ENCODE measurements around the gene AKT1S1. TPM values are rescaled to one million over a fixed set of nuclear protein-coding genes. Genes with fewer than 3 reads are reported as not detected.

Gene AKT1S1
- total RNA-seq, 1 donor = 10.0 TPM

DNA sequence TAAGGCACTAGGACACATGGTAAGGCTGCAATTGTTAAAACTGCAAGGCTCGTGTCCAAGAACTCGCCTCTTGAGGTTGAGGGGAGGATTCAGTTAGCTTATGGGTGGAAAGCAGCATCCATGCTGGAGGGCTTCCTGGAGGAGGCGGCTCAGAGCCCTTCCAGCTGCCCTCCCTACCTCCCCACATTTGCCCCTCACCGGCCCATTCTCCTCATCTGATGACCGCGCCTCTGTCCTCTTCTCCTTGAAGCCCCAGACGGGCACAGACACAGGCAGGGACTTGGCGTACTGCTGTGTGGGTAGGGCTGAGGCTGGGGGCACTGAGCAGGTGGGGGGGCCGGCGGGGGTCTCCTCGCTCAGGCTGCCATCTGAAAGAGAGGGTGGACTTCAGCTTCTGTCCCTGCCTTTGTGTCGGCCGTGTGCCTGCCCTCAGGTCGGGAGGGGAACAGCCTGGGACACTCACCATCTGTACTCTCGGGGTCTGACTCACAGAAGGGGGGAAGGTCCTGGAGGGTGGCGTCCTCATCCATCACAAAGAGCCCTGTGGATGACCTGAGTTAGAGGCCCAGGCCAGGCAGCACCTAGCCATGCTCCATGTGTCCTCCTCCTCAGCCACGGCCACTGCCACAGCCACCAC is 5.7 kb downstream of the AKT1S1 start:
- no peak for DNase-seq (ENCODE audit: low read depth in 2 of 3, low spot score in 2 of 3)

DNA sequence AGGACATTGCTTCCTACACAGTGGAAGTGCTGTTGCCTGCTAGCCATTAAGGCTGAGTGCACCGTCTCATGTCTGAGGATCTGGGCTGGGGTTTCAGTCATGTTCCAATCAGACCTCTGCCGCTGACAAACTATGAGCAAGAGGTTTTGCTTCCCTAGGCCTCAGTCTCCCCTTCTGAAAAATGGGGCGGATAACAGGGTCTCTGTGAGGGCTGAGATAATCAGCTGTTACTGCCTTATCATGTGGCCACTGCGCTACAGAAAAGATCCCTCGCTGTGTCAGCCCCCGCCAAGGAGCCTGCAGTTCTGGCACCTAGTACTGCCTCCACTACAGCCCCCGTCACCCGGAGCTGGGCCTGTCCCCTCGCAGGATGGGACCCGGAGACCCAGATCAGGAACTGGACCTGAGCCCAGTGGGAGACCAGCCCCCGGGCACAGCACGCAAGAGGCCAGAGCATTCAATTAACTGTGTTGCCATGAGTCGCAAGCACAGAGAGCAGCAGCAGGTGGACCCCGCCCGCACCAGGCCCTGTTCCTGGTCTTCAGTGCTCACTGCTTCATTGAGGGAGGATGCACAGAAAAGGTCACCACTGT is 6.8 kb downstream of the AKT1S1 start:
- DNase-seq (ENCODE audit: low read depth in 2 of 3, low spot score in 2 of 3) = no peak

DNA sequence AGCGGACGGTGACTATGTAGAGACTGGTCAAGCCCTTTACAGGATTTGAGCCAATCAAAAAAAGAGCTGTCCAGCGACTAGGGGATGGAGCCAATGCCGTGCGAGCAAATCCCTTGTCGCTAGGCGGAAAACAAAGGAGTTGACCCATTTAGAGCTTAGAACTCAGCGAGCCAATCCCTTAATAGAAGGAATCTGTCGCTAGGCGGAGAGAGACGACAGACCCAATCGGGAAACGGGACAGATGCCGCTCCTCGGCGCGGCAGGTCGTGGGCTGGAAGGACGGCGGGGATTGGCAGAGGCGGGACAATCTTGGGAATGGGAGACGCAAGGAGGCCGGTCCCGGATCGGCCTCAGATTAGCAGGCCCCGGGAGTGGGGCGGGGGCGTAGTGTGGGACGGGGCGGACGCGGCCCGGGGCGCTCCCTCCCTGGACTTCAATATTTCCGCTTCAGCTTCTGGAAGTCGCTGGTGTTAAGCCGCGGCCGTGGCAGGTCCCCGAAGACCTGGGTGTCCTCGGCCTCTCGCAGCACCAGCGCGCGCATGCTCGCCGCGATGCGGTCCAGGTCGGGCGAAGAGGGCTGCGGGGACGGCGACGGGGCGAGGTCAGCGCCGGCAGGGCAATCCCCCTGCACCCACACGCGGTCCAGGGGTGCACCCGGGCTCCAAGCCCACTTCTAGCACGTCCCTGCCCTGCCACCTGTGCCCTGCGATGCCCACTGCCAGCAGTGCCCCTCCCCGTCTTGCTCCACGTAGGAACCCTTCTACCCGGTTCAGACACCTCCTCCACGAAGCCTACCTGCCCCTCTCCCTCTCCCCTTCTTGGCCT is 7.5 kb downstream of the AKT1S1 start:
- peak; percentile 87 to 100 (median 98) for DNase-seq (ENCODE audit: low read depth in 2 of 3, low spot score in 2 of 3)

DNA sequence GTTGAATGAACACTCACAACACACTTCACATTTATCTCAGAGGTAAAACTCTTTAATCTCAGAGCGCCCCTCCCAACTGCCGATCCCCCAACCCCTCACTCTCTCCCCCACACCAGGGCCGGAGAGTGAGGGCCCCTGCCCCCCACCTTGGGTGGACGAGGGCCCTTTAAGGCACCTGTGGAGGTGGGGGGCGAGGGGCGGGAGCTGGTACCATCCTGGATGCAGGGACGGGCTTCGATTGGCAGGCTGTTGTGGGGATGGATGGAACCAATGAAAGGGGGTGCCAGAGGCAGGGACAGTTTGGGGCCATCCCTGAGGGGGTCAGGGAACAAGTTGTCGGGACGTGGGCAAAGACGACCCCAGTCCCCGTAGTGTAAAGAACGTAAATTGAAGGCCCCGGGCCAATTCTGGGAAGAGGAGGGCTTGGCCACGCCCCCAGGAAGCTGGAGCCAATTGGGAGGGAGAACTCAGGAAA is 8.1 kb downstream of the AKT1S1 start:
- DNase-seq (ENCODE audit: low read depth in 2 of 3, low spot score in 2 of 3) = no peak

DNA sequence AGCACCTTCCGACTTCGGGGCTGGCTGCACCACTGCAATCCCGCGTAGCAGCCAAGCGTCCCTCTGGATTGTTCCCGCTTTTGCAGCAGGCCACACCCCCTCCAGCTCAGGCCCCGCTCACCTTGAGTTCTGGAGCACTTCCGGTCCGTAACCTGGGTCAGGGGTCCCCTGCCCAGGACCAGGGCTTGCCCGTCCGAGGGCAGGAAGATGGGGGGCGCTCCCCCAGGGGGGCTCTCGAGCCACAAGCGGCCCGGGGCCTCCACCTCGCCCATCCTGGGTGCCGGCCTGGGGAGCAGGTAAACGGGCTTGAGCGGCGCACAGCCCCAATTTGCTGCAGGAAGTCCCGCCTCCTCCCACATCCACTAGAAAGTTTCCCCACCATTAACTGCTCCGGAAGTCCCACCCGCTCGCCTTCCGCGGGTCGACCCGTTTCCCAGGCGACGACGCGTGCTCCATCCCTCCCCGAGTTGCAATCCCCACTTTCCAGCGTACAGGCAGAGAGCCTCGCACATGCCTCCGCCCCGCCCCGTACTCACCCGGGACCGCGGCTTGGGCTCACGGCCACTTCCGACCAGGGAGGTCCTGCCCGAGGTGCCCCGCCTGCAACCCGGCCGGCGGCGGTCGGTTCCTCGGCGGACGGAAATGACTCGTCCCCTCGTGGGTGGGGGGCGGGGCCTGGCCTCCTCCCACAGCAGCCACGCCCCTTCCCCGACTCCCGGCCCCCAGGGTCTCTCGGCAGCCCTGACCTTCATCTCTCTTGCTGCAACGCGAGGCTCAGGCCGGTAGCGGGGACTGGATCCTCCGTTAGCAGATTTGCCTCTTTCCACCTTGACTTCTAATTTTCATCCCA is 10.0 kb downstream of the AKT1S1 start, which contains the start of gene PNKP:
Gene PNKP, minus strand, starts transcription at position 644 of the 850 bp plus-strand sequence. Its CDS starts 372 bp downstream, at position 272.
- peak; percentile 79 to 95 (median 88) for DNase-seq (ENCODE audit: low read depth in 2 of 3, low spot score in 2 of 3)

DNA sequence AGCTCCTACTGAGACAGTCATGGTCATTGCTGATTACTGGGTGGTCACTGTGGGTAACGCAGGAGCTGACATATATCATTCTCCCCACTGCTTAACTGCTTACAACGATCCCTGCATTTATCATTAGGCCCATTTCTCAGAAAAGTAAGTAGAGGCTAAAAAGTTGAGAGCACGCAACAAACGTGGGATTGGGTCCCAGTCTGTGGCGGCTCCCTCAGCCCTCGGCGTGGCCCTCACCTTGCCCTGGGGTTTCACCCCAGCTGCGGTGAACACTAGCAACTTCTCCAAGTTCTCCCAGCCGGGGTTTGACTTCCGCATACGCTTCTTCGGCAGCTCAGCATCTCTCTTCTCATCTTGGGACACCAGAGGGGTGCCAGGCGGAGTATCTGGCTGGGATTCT is 12.3 kb downstream of the AKT1S1 start:
- no peak for DNase-seq (ENCODE audit: low read depth in 2 of 3, low spot score in 2 of 3)

DNA sequence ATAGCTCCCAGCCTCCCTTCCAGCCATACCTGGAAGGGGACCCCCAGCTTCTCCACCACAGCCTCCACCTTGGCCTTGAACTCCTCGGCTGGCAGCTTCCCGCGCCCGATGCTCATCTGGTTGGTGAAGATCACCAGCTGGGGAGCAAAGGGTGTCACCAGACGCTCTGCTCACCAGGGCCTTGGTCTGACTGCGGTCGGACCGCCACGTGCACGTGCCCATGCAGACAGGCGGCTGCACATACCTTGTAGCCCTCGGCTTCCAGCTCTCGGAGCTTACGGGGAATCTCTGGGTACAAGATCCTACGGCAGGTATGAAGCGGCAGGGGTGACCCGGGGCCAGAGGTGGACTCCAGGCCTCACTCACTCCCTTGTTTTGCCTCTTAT is 13.2 kb downstream of the AKT1S1 start:
- no peak for DNase-seq (ENCODE audit: low read depth in 2 of 3, low spot score in 2 of 3)

DNA sequence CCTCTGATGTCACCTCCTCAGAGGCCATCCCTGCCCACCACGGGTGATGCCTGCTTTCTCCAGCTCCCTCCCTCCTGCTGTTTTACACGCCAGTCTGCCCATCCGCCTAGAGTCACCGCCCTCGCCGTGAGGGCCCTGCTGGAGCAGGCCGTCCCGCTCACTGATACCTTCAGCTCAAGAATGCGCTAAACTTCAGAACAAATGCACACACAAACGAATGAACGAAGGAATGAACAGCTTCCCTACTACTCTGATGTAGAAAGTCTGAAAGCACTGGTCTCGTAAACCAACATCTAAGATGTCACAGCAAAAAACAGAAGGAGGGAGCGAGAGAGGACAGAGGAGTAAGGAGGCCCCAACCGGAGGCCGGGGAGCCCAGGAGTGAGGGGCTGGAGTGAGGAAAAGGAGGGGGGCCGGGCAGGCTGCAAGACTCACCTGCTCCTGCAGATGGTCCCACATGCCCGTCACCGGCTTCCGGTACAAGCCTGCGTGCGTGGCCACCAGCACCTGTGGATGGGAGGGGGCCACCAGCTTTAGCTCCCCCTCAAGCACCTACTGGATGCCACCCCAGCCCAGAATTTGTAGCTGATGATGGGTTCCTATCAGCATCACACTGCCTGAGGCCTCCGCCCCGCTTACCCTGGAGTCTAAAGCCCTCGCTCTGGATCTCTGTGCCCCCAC is 13.8 kb downstream of the AKT1S1 start:
- DNase-seq (ENCODE audit: low read depth in 2 of 3, low spot score in 2 of 3) = no peak

DNA sequence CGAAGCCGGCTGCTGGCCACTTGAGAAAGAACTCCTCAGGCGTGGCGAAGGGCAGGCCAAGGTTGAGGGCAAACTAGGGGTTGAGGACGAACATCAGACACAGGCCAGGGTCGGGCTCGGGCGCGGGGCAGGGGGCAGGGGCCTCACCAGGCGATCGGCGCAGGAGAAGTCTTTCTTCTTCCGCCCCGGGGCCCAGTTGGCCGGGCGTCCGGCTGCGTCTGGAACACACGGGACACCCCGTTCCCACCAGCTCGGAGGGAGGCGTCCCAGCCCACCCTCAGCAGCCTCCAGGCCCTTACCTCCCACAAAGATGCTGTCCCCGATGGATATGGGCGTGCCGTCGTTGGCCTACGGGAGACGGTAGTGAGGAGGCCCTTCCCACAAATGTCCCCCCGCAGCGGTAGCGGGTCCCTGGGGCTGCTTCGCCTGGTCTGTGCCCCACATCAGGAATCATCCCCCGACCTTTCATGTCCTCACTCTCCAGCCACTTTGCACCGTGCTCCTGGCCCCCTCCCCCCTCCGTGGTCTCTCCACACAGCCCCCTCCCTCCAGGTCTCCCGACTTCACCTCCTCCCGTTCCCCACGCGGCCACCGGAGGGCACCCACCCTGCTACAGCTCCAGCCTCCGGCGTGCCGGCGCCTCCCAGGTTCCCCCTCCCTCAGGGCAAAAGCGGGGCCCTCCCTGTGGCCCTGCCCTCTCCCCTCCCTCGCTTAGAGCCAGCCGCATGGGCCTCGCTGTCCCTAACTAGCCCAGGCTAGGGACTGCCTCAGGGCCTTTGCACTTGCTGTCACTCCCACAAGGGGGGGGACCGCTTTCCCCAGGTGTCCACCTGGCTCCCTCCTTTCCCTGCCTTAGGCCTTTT is 14.5 kb downstream of the AKT1S1 start:
- peak in 1 of 3 donors; percentile 31 for DNase-seq (ENCODE audit: low read depth in 2 of 3, low spot score in 2 of 3)

DNA sequence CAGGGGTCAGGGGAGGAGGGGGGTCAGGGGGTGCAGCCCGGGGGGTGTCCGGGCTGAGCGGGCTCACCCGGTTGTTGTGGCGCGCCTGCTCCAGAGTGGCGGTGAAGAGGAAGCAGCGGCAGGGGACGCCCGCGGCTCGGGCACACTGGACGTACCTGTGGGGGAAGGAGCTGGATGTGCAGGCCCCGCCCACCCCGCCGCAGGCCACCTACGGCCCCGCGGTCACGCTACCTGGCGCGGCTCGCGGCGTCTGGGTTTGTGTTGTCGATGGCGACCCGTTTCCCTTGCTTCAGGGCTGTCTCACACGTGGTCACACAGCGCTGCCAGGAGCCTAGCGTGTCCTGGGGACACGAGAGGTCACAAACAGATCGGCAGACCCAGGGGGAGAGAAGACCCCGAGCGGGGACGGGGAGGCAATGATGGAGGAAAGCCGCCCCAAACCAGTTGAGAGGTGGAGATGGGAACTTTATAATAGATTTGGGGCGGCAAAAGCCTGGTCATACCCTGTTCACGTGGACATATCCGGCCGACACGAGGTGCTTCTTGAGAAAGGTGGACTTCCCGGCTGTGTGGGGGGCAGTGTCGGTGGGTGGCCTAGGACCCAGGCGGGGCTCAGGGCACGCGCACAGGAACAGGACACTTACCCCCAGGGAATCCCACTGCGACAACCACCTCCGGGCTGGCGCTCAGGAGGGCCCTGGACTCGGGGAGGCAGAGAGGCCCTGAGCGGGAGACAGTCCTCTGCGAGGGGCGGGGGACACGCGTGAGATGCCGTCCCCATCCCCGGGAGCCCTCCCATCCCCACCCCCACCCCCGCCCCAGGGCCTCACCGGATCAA is 15.4 kb downstream of the AKT1S1 start:
- no peak for DNase-seq (ENCODE audit: low read depth in 2 of 3, low spot score in 2 of 3)

DNA sequence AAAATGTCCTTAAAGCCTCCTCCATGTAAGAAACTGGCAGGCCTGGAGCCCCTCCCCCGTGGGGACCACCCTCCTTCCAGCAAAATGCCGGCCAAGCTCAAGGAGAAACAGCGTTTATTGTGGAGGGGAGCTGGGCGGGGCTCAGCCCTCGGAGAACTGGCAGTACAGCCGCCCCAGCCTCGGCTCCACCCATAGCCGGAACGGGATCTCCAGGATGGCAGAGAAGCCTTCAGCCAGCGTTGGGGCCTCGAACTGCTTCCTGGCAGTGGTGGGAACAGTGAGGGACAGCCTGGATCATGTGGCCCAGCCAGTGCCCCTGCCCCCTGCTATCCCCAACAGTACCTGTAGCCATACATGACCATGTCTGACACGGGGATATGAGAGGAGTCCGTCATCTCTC is 16.0 kb downstream of the AKT1S1 start:
- DNase-seq (ENCODE audit: low read depth in 2 of 3, low spot score in 2 of 3) = no peak

DNA sequence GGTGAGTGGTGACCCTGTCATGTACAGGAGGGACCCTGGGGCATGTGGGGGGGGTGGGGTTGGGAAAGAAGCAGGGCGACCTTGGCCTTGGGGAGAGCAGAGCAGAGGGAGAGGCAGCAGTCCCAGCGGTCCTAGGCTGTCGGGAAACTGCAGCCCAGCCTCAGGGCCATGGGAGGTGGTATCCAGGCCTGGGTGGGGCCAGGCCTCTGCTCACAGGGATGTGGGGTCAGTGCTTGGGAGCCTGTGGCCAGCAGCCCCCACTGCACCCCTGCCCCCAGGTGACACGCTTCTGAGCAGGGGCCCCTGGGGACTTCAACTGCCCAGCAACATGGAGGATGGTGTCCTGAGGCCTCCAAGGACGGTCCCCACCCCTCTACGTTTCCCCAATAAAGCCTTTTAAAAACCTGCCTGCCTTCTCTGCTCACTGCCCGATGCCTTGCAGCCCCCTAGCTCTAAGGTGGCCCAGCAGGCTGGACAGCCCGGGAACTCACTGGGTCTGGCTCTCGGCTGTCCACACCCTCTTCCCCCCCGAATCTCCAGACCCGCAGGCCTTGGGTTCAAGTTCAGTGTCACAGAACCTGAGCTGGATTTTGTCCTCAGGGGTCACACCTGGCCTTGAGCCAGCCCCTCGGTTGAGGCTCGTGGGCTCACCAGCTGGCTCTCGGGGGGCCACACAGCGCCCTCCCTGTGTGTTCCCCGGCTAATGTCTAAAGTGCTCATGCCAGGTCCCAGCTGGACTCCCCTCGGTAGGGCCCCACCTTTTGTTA is 16.6 kb downstream of the AKT1S1 start:
- no peak for DNase-seq (ENCODE audit: low read depth in 2 of 3, low spot score in 2 of 3)

DNA sequence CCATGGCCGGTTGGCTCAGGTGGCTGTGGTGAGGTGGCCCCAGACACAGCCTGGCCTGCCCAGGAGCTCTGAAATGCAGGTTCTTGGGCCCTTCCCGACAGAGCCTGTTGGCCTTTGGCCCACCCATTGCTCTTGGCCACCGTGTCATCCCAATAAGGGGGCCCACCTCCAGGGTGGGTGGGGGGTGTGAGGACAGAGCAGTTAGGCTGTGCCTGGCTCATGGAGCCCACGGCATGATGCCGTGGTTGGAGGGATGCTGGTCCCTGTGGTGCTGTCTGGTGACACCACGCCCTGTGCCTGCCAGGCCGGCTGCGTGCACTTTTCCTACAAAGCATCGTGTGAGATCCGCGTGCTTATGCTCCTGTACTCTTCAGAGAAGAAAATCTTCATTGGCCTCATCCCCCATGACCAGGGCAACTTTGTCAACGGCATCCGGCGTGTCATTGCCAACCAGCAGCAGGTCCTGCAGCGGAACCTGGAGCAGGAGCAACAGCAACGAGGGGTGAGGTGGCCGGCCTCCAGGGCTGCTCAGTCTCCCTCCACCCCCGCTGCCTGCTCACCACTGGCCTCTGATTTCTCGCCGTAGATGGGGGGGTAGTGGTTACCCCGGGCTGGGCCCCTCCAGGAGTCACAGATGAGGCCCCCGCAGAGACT is 17.3 kb downstream of the AKT1S1 start:
- no peak for DNase-seq (ENCODE audit: low read depth in 2 of 3, low spot score in 2 of 3)

DNA sequence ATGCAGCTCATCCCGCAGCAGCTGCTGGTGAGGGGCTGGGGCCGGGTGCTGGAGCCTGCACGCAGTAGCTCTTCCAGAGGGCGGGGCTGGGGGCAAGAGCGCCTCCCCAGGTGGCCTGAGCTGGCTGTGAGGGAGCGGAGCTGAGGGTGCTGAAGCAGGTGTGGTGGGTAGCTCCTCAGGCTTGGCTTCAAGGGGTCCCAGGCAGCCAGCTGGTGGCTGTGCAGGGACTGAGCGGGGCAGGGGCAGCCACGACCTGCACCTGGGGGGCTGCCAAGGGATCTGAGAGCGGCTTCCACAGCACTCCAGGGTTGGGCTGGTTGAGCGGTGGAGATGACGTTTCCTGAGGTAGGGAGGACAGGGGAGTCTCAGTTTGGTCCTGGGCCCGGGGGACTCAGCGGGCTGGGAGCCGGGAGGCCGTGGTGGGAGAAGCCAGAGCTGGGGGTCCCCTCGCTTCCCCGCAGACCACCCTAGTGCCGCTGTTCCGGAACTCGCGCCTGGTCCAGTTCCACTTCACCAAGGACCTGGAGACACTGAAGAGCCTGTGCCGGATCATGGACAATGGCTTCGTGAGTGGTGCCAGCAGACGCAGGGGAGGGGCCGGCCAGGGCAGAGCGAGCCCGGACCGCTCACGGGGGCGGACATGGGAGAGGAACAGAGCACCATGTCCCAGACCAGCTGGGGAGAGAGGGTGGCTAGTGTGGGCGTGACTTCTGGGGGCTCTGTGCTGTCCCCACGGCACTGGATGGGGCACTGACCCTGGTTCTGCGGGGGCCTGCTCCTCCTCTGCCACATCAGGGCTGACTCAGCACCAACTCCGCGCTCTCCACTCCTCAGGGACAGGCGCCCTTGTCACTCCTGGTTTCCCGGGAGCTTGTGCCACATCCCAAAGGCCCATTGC is 18.8 kb downstream of the AKT1S1 start:
- DNase-seq (ENCODE audit: low read depth in 2 of 3, low spot score in 2 of 3) = no peak

DNA sequence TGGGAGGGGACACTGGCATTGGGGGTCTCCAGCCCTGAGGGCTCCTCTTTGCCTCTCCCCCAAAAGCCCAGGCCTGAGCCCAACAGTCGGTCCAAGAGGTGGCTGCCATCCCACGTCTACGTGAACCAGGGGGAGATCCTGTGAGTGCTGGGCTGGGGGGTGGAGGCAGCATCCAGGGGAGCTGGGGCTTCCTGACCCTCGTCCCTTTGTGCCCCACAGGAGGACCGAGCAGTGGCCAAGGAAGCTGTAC is 19.4 kb downstream of the AKT1S1 start:
- DNase-seq (ENCODE audit: low read depth in 2 of 3, low spot score in 2 of 3) = no peak

DNA sequence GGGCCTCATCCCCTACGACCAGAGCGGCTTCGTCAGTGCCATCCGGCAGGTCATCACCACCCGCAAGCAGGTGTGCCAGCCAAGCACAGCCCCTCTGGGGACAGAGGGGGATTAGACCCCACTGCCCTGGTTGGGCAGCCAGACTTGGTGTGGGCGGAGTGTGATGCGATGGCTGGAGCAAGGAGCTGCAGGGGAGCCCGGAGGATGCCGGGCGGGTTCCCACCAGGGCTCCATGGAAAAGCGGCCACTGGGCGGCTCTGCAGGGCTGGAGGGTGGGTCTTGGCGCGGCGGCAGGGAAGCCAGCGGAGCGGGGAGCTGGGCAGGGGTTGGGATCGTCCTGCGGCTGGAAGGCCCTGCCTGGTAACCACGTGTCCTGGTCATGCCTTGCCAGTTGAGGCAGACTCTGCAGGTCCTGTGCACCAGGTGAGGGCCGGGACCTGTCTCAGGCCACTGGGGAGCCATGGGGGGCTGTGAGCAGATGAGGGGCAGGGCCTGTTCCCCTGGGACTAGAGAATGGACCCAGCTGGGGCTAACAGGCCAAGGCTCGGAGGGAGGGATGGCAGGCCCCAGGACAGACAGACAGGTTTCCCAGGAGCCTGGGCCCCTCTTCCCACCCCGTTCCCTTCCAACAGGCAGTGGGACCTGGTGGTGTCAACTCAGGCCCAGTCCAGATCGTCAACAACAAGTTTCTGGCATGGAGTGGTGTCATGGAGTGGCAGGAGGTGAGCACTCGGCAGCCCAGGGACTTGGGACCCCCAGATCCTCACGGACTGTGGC is 19.9 kb downstream of the AKT1S1 start:
- DNase-seq (ENCODE audit: low read depth in 2 of 3, low spot score in 2 of 3) = no peak
